ENCODE data around the gene ADPRH. TPM values are rescaled to one million over a fixed set of nuclear protein-coding genes. Genes with fewer than 3 reads are reported as not detected.

ADPRH gene
- total RNA-seq, 4 donors from 2014 or later, result 0.66 to 5.1 (median 2.9) TPM

- H3K4me3 ChIP-seq, result no peak overlapping the region
- no peaks in the 10 kb centered on the region for H3K27me3 ChIP-seq
- DNase-seq, result no peak
- 56 to 63% methylated on average over 5 of the region's 5 CpGs for WGBS, 2 donors
- TF ChIP-seq POLR2A (IDR thresholded peaks at IDR 0.05) (no peak), CTCF (IDR thresholded peaks at IDR 0.05) (no peak)
- H3K9me3 ChIP-seq, result no peaks in the 10 kb centered on the region
- intact Hi-C loops (cut with DNase I), result no loop called here
- no peaks in the 10 kb centered on the region for H3K4me1 ChIP-seq
- no peaks in the 10 kb centered on the region for H3K36me3 ChIP-seq
- no peak overlapping the region for H3K27ac ChIP-seq
Observed at GRCh38 chr3:119553823-119554415, 25.4 kb upstream of the ADPRH start.

- no peak for DNase-seq
- no peaks in the 10 kb centered on the region for H3K27me3 ChIP-seq
- 25 to 46% methylated on average over 3 to 4 of the region's 4 CpGs for WGBS, 2 donors
- no peak overlapping the region for H3K4me3 ChIP-seq
- H3K36me3 ChIP-seq, result no peaks in the 10 kb centered on the region
- TF ChIP-seq CTCF (IDR thresholded peaks at IDR 0.05) (no peak), POLR2A (IDR thresholded peaks at IDR 0.05) (no peak)
- no peaks in the 10 kb centered on the region for H3K9me3 ChIP-seq
- H3K4me1 ChIP-seq, result no peaks in the 10 kb centered on the region
- H3K27ac ChIP-seq, result no peak overlapping the region
- intact Hi-C loops (cut with DNase I), result no loop called here
Observed at GRCh38 chr3:119555309-119555735, 24.0 kb upstream of the ADPRH start.

- DNase-seq, result no peak
- H3K4me1 ChIP-seq, result no peaks in the 10 kb centered on the region
- TF ChIP-seq POLR2A (IDR thresholded peaks at IDR 0.05), result no peak
- TF ChIP-seq CTCF (IDR thresholded peaks at IDR 0.05), result no peak
- no peak overlapping the region for H3K4me3 ChIP-seq
- no peaks in the 10 kb centered on the region for H3K27me3 ChIP-seq
- no peak overlapping the region for H3K27ac ChIP-seq
- intact Hi-C loops (cut with DNase I), result no loop called here
- no peaks in the 10 kb centered on the region for H3K9me3 ChIP-seq
- no peaks in the 10 kb centered on the region for H3K36me3 ChIP-seq
- WGBS, 2 donors, result 80% methylated on average over 1 of the region's 1 CpG; no CpG with 5 or more reads in 1 of the 2 donors
Observed at GRCh38 chr3:119555929-119556328, 23.4 kb upstream of the ADPRH start.

GRCh38 chr3:119557192-119557876 is 22.0 kb upstream of the ADPRH start:
- no peaks in the 10 kb centered on the region for H3K27me3 ChIP-seq
- no peak for DNase-seq
- H3K9me3 ChIP-seq, result no peaks in the 10 kb centered on the region
- no peaks in the 10 kb centered on the region for H3K4me1 ChIP-seq
- no peak overlapping the region for H3K4me3 ChIP-seq
- WGBS, 2 donors, result 78 to 79% methylated on average over 6 to 7 of the region's 7 CpGs
- no peaks in the 10 kb centered on the region for H3K36me3 ChIP-seq
- TF ChIP-seq CTCF (IDR thresholded peaks at IDR 0.05) (no peak), POLR2A (IDR thresholded peaks at IDR 0.05) (no peak)
- intact Hi-C loops (cut with DNase I), result no loop called here
- no peak overlapping the region for H3K27ac ChIP-seq

- Histone ChIP-seq H3K4me3 (no peak overlapping the region), H3K9me3 (no peaks in the 10 kb centered on the region), H3K27ac (no peak overlapping the region), H3K36me3 (no peaks in the 10 kb centered on the region), H3K4me1 (no peaks in the 10 kb centered on the region), H3K27me3 (no peaks in the 10 kb centered on the region)
- intact Hi-C loops (cut with DNase I), result no loop called here
- TF ChIP-seq POLR2A (IDR thresholded peaks at IDR 0.05) (no peak), CTCF (IDR thresholded peaks at IDR 0.05) (no peak)
- DNase-seq, result no peak
- 46 to 49% methylated on average over 3 of the region's 3 CpGs for WGBS, 2 donors
Observed at GRCh38 chr3:119557877-119558269, 21.4 kb upstream of the ADPRH start.

All from esophagus squamous epithelium (tissue), 5 donors.